AML-193 (cell line): ENCODE data around the gene PHC2.

Source experiments
- DNase-seq, 2 experiments: peaks; one replicate each; lab custom pipeline; 2025; lab: John Stamatoyannopoulos, UW

The PHC2 gene

GRCh38 chr1:33369764-33370163, 61.1 kb downstream of the PHC2 start:
- no peak for DNase-seq

DNA sequence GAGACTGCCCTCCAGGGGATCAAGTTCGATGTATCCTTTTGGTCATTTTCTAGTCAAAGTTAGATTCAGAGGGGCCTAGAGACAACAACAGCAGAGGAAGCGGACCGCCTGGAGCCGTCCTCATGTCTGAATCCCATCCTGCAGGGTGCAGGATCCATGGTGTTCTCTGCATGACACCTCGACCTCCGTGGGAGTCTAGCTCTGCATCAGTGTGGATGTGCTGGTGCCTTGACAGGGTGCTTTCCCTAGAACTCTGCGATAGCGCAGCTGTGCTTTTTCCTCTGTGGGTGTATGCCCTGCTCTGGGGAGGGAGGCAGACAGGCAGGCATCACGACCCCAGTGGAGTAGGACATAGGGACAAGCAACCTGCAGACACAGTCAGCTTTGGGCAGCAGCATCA, 61.8 kb downstream of the PHC2 start:
- no peak for DNase-seq

DNA sequence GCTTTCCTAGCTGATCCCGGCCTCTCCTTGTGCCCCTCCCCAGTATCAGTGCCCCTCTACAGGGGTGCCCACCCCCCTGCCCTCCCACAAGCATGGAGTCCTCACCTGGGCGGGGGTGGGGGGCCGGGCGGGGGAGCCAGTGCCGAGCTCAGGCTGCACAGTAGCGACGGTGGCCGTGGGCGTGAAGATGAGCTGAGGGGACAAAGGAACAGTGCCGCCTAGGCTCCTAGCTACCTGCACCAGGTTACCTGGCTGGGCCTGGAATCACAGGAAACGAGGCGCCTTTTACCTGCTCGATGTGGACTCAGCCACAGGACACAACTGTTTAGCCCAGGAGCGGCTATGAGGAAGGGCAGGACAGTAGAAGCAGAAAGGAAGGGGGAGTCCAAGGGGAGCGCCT, 62.5 kb downstream of the PHC2 start:
- no peak for DNase-seq

GRCh38 chr1:33367485-33368405, 63.1 kb downstream of the PHC2 start:
- peak; percentile 53 for DNase-seq

- no peak for DNase-seq
Observed at GRCh38 chr1:33366762-33367484, 64.0 kb downstream of the PHC2 start.

DNA sequence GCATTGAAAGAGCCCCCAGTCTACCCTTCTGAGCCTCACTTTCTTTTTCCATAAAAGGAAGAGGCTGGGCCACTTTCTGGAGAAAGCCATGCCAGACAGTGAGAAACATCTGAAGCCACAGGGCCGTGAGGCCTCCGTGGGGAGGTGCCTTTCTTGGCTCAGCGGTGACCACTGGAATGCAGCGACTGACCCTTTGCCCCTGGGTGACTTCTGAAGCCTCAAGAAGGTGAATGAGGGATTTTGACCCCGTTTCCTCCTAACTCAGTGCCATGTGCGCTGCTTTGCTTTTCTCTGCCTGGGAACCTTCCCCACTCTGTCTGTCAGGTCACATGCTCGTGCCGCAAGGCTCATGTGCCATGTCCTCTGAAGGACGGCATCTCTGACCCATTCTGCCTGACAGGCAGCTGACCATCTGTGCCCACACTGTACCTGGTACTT, 65.3 kb downstream of the PHC2 start:
- DNase-seq, result no peak

DNA sequence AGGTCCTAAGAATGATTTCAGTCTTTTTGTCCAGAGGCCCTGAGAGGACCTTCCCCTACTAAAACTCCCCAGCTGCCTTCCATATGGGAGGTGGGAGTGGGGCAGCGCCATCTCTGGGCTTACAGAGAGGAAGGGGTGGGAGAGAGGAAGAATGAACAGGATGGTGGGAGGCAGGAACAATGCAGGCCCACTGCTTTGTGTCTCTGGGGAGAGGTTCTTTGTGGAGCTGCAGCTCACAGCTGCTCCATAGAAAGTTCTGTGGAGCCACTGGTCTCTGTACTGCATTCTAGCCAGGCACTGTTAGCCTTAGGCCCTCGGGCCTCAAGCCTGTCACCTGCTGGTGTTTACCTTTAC, 66.4 kb downstream of the PHC2 start:
- no peak for DNase-seq

GRCh38 chr1:33363470-33363861, 67.4 kb downstream of the PHC2 start:
- no peak for DNase-seq

GRCh38 chr1:33363021-33363420, 67.9 kb downstream of the PHC2 start:
- DNase-seq, result no peak

- DNase-seq, result no peak
Observed at GRCh38 chr1:33361532-33362235, 69.2 kb downstream of the PHC2 start.

GRCh38 chr1:33360367-33360766, 70.5 kb downstream of the PHC2 start:
- DNase-seq, result no peak

- DNase-seq, result no peak
Observed at GRCh38 chr1:33359931-33360330, 71.0 kb downstream of the PHC2 start.

- no peak for DNase-seq
Observed at GRCh38 chr1:33358795-33359503, 71.9 kb downstream of the PHC2 start.

- DNase-seq, result no peak
Observed at GRCh38 chr1:33358114-33358794, 72.6 kb downstream of the PHC2 start.

DNA sequence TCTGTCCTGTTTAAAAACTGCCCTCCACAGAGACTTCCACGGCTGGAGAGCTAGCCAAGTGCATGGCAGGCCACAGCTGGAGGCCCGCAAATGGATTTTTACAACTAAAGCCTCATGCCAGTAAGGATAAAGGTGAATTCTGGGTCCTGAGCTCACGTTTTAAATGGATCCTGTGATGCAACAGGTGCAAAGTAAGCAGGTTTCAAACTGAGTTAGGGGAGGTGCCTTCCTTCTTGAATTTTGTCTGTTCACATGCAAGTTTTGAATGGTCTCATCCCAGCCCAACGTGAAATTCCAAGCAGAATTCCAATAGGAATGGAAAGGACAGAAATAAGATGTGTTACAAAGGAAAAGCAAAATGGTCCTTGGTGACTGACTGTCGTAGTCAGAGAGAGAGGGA, 73.8 kb downstream of the PHC2 start:
- DNase-seq, result no peak

DNA sequence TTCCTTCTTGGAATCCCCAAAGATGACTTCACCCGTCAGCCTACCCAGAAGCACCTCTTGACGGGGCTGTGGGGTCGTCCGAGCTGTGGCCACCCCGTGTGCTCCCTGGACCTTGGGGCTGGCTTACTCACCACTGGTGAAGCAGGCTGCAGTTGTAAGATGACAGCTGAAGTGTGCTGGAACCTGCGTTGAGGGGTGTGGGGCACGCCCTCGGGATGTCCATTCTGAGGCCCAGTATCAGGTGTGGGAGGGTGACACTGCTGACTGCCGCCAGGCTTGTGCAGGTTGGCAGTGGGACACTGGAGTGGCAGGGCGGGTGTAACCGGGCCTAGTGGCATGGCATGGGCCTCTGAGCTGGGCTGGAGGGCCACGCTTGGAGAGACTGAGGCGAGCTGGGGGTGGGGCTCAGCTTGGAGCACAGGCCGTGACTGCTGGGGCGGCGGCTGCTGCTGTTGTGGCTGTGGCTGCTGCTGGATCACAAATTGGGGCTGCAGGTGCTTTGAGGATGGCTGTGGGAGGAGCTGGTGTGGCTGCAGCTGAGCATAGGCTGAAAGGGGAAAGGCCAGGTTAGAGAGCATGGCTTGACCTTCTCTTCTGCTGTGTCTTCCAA, 76.1 kb downstream of the PHC2 start:
- no peak for DNase-seq

DNA sequence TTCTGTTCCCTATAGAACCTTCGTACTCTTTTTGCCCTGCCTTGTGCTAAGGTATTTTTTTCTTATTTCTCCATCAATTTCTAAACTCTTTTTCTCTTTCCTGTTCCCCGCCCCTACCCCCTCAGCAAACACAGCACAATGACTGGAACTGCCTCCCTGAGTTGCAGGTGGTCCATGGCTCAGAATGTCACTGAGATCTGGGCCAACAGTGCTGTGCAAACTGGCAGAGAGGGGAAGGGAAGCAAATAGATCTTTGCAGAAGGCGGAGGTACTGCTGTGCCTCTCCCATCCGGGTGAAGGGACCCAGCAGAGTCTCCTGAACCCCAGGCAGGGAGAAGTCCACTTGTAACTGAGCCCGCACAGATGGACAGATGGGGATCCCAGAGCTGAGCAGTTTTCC, 77.4 kb downstream of the PHC2 start:
- DNase-seq, result no peak

GRCh38 chr1:33351281-33351660, 79.6 kb downstream of the PHC2 start:
- no peak for DNase-seq

DNA sequence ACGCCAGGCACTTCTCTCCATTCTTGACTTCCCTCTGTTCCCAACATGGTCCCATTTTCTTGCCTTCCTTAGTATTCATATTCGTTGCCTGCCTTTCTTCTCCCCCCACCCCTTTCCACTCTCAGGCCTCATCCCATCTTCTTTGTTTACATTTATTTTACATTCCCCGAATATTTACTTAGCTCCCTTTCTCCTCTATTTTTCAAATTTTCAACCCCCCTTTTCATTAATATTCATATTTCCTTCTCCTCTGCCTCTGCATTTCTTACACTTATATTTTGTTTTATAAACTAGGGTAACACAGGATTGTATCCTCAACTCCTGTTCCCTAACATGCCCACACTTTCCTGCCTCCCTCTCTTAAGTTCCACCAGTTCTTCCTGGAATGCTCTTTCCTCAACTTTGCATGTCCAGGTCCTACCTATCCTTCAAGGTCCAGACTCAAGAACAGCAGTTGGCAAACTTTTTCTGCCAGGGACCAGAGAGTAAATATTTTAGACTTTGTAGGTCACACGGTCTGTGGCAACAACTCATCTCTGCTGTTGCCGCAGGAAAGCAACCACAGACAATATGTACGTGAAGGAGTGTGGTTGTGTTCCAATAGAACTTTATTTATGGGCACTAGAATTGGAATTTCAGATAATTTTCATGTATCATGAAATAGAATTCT, 80.1 kb downstream of the PHC2 start:
- DNase-seq, result peak in 1 of 2 experiments; percentile 9

- peak; percentile 71 to 77 for DNase-seq
Observed at GRCh38 chr1:33349778-33350610, 80.9 kb downstream of the PHC2 start.
